Measurements from ENCODE around the gene SPDEF.

SPDEF gene

DNA sequence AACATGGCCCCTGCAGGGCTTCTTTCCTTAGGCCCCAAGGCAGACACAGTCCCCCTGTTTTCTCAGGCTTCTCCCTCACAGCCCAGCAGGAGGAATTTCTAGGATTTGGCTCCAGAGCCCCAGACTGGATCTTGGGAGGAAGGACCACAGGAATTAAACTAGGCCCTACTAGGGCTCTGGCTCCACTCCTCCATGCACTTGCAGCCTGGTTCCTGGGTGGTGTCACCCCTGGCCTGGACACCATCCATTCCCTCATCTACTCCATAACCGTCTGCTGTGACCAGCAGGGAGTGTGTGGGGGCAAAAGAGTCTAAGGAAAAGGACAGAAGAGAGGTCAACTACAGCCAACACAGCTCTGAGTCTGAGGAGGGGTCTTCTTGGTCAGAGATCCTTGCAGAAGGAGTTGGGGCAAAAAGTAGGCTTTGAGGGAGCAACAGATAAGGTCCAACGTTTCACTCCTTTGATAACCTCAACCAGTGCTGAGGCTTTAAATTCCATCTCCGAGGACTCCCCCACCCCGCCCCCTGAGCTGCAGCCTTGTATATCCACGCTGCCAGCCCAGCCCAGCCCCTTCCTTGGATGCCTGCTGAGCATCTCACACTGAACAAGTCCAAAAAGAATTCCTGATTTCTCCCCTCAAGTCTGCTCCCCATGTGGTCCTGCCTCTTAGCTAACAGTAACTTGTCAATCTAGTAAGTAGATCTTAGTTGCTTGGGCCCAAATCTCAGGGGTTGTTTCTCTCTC is 27.9 kb upstream of the SPDEF start:
- TF ChIP-seq, protein P1, sequence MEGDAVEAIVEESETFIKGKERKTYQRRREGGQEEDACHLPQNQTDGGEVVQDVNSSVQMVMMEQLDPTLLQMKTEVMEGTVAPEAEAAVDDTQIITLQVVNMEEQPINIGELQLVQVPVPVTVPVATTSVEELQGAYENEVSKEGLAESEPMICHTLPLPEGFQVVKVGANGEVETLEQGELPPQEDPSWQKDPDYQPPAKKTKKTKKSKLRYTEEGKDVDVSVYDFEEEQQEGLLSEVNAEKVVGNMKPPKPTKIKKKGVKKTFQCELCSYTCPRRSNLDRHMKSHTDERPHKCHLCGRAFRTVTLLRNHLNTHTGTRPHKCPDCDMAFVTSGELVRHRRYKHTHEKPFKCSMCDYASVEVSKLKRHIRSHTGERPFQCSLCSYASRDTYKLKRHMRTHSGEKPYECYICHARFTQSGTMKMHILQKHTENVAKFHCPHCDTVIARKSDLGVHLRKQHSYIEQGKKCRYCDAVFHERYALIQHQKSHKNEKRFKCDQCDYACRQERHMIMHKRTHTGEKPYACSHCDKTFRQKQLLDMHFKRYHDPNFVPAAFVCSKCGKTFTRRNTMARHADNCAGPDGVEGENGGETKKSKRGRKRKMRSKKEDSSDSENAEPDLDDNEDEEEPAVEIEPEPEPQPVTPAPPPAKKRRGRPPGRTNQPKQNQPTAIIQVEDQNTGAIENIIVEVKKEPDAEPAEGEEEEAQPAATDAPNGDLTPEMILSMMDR (IDR thresholded peaks at IDR 0.05; ENCODE audit: extremely low read depth, missing control alignments): no peak
- no peak for DNase-seq (ENCODE audit: low spot score)

DNA sequence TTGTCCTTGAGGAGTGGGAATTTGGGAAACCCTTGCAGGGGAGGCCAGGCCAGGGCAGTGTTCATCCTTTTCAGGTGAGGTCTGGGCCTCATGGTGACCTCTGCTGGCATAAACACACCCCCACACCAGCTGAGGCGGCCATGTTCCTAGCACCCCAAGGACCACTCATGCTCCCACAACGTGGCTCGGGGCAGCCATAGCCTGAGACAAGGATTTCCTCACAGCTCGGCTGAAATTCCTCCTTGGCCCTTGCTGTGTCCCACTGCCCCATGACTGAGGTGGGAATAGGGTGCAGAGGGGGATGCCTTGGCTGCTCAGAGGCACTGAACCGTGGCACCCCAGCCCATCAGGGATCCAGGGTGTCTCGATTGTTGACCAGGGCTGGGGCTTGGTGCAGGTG is 27.3 kb upstream of the SPDEF start:
- TF ChIP-seq, protein P1 (IDR thresholded peaks at IDR 0.05; ENCODE audit: extremely low read depth, missing control alignments): no peak
- no peak for DNase-seq (ENCODE audit: low spot score)

DNA sequence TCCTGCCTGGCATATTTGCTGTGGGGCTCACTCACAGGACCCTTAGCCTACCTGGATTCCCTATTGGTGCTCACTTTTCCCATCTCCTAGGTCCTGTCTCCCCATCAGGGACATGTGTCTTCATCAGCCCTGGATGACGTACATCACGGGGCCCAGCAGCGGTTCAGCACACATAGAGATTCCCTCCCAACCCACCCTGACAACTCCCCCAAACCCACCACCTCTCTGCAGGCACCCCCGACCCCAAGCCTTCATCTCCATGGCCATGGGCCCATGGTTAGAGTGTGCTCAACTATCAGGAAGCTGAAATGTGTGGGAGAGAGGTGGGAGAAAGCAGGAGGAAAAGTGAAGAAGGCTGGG is 25.4 kb upstream of the SPDEF start:
- no peak for DNase-seq (ENCODE audit: low spot score)
- TF ChIP-seq, protein P1 (IDR thresholded peaks at IDR 0.05; ENCODE audit: extremely low read depth, missing control alignments): no peak

DNA sequence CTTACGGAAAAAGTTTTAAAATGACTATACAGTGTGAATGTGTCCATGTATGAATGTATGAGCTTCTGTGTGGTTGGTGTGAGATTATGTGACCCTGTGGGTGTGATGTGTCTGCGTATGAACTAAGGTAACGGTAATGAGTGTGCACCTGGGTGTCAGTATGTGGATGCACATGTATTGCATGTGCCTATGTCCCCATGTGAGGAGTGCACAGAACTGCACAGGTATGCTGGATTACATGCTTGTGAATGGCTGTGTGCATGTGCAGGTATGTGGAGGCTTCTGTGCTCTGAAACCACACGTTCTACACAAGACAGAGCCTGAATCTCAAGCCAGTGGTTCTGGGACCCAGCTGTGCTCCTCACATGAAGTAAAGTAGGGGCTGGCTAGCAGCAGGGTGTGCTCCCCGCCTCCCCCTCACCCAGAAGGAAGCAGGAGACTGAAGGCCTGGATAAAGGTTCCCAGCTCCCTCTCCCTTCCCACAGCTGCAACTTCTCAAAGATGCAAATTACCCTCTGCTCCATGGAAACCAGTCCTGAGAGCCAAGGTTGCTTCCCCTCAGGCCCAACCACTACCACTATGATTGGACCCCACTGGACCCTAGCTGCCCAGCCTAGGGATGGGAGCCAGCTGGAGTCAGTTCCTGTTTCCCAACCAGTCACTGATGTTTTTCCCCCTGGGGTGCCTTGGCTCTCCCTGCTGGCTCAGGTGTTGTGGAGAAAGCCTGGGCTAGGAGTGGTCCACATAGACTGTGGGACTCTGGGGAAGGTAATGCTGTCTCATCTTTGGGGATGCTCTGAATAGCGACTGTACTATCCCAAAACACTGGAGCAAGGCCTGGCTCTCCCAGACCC is 24.8 kb upstream of the SPDEF start:
- TF ChIP-seq, protein P1 (IDR thresholded peaks at IDR 0.05; ENCODE audit: extremely low read depth, missing control alignments): no peak
- DNase-seq (ENCODE audit: low spot score): no peak

DNA sequence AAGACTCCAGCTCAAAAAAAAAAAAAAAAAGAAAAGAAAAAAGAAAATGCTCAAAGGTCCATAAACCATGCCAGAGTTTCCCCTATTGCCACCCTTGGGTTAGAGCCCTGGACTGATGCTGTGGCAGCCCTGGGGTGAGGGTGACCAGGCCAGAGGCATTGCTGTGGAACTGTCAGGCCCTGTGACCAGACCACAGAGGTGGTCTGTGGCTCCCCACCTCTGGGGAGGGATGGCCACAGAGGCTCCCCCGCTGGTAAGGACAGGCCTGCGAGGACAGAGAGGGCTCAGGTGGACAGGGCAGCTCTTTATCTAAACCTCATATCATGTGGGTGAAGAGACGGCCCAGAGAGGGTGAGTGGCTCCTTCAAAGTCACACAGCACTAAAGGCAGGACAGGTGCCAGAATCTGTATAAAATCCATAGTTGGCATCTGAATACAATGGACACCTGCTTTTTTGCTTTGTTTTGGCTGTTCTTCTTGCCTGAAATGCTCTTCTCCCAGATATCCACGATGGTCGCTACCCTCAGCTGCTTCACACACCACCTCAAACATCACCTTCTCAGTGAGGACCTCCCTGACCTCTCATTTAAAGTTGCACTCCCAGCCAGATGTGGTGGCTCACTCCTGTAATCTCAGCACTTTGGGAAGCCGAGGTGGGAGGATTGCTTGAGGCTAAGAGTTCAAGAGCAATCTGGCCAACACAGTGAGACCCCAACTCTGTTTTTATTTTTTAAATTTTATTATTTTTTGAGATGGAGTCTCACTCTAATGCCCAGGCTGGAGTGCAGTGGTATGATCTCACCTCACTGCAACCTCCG is 22.5 kb upstream of the SPDEF start:
- no peak for DNase-seq (ENCODE audit: low spot score)
- TF ChIP-seq, protein P1 (IDR thresholded peaks at IDR 0.05; ENCODE audit: extremely low read depth, missing control alignments): no peak

- no peak for DNase-seq (ENCODE audit: low spot score)
Measured at GRCh38 chr6:34576286-34576955, 20.3 kb upstream of the SPDEF start.

More at GRCh38 chr6:34576286-34576955, 20.3 kb upstream of the SPDEF start:
- TF ChIP-seq, protein P1 (IDR thresholded peaks at IDR 0.05; ENCODE audit: extremely low read depth, missing control alignments): no peak
